SH-SY5Y (cell line): ENCODE results near the gene EOMES.

Experiments used
- GATA2 ChIP-seq: IDR thresholded peaks from 2 replicates; pipeline ENCODE4 v1.6.1; 2011; ENCODE audit warnings: mild to moderate bottlenecking, low read depth, low read length
- GATA3 ChIP-seq: IDR thresholded peaks from 2 replicates; pipeline ENCODE4 v1.6.1; 2011; ENCODE audit warnings: low read depth, mild to moderate bottlenecking, low read length, moderate library complexity

GRCh38 chr3:27717200-27717852 lies 4.8 kb downstream of the EOMES start:
- TF ChIP-seq GATA2 (no peak), GATA3 (no peak)
